GM21390 (cell line): ENCODE measurements around the gene ZC3H4.

Experiments used
- ATAC-seq: cut with Tn5 transposase; IDR thresholded peaks from one replicate; pipeline ENCODE4 v1.9.1; 2021; ENCODE audit not compliant: unreplicated experiment

The ZC3H4 gene

GRCh38 chr19:47023448-47023794 lies 90.2 kb downstream of the ZC3H4 start:
- no peak for ATAC-seq

- ATAC-seq: no peak
These were observed 90.8 kb downstream of the ZC3H4 start for GRCh38 chr19:47022541-47023447.

GRCh38 chr19:47022140-47022536 lies 91.4 kb downstream of the ZC3H4 start:
- ATAC-seq: no peak

- no peak for ATAC-seq
These were observed 91.9 kb downstream of the ZC3H4 start for GRCh38 chr19:47021536-47022139.

- no peak for ATAC-seq
These were observed 92.5 kb downstream of the ZC3H4 start for GRCh38 chr19:47020992-47021496.

- ATAC-seq: no peak
These were observed 93.3 kb downstream of the ZC3H4 start for GRCh38 chr19:47020132-47020805.

GRCh38 chr19:47019431-47020041 lies 94.0 kb downstream of the ZC3H4 start, which contains the start of gene NPAS1:
Gene NPAS1, plus strand, starts transcription at chr19:47019837. Its CDS starts 1,211 bp downstream, at chr19:47021048.
- ATAC-seq: no peak

GRCh38 chr19:47018923-47019322 lies 94.7 kb downstream of the ZC3H4 start:
- ATAC-seq: no peak
